ENCODE data around the gene SBNO2. TPM values are rescaled to one million over a fixed set of nuclear protein-coding genes. Genes with fewer than 3 reads are reported as not detected.
A peak's percentile ranks its signal among the peaks of the same experiment; 100 is the strongest.

SBNO2 gene
- total RNA-seq, 1 donor from 2014 or later: 32.5 TPM

DNA sequence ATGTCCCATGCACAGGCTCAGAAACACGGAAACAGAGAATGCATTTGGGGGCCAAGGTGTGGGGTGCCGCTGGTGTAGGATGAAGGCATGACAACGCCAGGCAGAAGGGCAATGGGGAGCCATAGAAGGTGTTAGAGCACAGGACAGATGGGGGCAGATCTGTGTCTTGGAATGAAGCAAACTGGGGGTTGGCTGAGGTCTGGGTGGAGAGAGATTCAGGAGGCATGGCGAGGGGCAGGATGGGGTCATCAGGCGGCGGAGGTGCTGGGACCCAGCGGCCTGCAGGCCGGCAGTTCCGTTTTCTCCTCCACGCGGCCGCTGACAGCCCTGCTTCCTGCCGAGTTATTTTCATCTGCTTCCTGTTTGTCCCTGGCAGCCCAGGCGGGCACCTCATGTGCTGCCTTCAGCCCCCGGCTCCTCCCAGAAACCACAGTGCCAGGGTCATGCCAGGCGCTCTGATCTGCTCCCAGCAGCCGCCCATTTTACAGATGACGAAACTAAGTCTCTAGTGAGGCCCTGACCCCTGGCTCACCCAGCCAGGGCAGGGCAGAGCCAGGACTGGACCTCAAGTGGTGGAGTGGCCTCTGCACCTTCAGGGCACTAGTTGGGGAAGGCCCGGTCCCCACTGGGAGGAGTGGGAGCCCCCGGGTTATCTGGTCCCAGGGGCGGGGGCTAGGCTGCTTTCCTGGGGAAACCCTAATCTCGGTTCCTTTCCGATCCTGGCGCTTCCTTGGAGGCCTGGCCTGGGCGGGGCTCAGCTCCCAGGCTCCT, 104.9 kb downstream of the SBNO2 start:
- no peak overlapping the region for H3K27ac Mint-ChIP-seq (ENCODE audit: unreplicated experiment)
- peak overlapping the region; percentile 14 for H3K4me3 Mint-ChIP-seq
- TF ChIP-seq, protein P1, sequence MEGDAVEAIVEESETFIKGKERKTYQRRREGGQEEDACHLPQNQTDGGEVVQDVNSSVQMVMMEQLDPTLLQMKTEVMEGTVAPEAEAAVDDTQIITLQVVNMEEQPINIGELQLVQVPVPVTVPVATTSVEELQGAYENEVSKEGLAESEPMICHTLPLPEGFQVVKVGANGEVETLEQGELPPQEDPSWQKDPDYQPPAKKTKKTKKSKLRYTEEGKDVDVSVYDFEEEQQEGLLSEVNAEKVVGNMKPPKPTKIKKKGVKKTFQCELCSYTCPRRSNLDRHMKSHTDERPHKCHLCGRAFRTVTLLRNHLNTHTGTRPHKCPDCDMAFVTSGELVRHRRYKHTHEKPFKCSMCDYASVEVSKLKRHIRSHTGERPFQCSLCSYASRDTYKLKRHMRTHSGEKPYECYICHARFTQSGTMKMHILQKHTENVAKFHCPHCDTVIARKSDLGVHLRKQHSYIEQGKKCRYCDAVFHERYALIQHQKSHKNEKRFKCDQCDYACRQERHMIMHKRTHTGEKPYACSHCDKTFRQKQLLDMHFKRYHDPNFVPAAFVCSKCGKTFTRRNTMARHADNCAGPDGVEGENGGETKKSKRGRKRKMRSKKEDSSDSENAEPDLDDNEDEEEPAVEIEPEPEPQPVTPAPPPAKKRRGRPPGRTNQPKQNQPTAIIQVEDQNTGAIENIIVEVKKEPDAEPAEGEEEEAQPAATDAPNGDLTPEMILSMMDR (conservative IDR thresholded peaks at IDR 0.05): no peak
- no peak for DNase-seq (ENCODE audit: low read depth, low spot score)
- H3K27me3 Mint-ChIP-seq (ENCODE audit: low read depth): peaks cover 75% of the 10 kb centered on the region
- H3K9me3 Mint-ChIP-seq: no peaks in the 10 kb centered on the region
- H3K4me1 Mint-ChIP-seq: peaks cover 9% of the 10 kb centered on the region
- no peaks in the 10 kb centered on the region for H3K36me3 Mint-ChIP-seq (ENCODE audit: low read depth)

DNA sequence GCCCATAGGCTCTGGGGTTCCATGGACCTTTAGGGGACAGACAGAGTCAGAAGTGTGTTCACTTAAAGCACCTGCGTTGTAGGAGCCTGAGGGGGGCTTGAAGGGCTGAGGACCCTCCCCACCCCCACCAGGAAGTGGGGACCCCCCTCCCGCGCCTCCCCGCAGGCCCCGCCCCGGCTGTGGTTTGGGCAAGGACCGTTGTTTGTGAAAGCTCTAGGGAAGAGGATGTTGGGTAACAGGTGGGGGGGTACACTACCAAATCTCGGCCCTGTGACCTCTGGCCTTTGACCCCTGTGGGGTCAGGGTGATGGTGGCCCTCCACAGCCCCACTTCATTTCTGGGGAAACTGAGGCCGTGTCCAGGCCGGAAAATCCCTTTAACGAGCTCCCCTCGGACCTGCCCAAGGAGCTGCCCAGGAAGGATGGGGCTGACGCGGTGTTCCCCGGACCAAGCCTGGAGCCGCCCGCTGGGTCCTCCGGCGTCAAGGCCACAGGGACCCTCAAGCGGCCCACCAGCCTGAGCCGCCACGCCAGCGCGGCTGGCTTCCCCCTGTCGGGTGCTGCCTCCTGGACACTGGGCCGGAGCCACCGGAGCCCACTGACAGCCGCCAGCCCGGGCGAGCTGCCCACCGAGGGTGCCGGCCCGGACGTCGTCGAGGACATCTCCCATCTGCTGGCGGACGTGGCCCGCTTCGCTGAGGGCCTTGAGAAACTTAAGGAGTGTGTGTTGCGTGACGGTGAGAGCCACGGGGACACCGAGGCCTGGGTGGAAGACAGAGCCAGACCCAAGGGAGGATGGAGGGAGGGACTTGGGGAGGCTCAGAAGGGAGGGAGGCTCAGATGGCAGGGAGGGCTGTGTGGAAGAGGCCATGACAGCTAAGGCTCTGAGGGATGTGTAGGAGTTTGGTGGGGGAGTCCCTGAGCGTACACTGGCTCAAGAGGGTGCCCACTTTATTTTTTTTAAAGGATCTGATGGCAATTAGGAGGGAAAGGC, 105.8 kb downstream of the SBNO2 start:
- Mint-ChIP-seq H3K27me3 (ENCODE audit: low read depth) (peaks cover 76% of the 10 kb centered on the region), H3K36me3 (ENCODE audit: low read depth) (no peaks in the 10 kb centered on the region), H3K4me1 (peaks cover 9% of the 10 kb centered on the region), H3K9me3 (no peaks in the 10 kb centered on the region), H3K27ac (ENCODE audit: unreplicated experiment) (no peak overlapping the region), H3K4me3 (peak overlapping the region; percentile 14)
- no peak for DNase-seq (ENCODE audit: low read depth, low spot score)
- TF ChIP-seq, protein P1 (conservative IDR thresholded peaks at IDR 0.05): no peak

DNA sequence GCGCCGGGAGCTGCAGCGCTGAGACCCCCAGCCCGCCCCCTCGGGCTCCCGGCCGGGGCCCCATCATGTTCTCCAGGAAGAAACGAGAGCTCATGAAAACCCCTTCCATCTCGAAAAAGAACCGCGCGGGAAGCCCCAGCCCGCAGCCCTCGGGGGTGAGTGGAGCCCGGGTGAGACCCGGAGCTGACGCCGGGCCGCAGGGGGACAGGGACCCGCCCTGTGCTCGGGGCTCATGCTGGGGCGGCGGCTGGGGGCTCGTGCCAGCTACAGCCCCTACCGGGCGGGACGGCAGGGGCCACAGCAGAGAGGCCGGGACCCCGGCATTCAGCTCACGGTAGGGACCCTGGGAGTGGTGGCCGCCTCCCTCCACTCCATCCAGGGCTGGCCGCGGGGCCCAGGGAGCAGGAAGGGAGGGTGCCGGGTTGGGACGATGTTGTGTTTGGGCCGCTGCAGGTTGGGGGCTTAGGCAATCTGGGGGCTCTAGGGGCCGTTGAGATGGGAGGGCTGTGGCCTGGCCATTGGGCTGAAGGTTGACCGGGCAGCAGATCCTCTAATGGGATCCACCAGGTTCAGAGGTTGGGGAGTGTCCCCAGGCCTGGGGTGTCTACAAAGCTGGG, 106.6 kb downstream of the SBNO2 start:
- Mint-ChIP-seq H3K4me3 (no peak overlapping the region), H3K36me3 (ENCODE audit: low read depth) (no peaks in the 10 kb centered on the region), H3K27ac (ENCODE audit: unreplicated experiment) (no peak overlapping the region), H3K4me1 (peaks cover 9% of the 10 kb centered on the region), H3K9me3 (no peaks in the 10 kb centered on the region), H3K27me3 (ENCODE audit: low read depth) (peaks cover 68% of the 10 kb centered on the region)
- TF ChIP-seq, protein P1 (conservative IDR thresholded peaks at IDR 0.05): no peak
- no peak for DNase-seq (ENCODE audit: low read depth, low spot score)

DNA sequence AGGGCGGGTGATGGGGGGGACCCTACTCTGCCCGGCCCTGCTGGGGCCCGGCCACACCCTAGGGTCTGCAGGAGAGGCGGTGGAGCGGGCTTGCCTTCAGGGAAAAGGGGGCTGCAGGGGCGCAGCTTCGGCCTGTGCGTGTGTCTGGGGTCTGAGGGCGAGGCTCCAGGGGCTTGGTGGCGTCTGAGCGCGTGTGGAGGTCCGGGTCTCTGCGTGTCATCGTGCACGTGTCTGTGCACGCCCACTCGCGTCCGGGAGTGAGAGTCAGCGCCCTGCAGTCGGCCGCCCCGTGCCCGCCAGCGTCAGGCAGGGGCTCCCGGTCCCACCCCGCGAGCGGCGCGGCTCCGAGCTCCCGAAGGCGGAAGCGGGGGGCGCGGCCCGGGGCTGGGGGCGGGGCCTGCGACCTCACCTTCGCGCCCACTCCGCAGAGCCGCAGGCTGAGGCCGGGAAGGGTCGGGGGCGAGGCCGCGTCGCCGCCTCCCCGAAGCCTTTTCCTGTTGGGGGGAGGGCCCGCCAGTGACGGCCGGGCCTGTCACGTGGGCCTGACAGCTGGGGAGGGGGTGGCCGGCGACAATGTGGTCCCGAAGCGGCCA, 107.2 kb downstream of the SBNO2 start, which contains the start of gene ARHGAP45:
Gene ARHGAP45 (plus strand): TSS at position 420 of the 593 bp plus-strand sequence. CDS start 239 bp downstream, outside the sequence.
- H3K9me3 Mint-ChIP-seq: no peaks in the 10 kb centered on the region
- H3K27ac Mint-ChIP-seq (ENCODE audit: unreplicated experiment): no peak within 1 kb of the TSS
- no peaks in the 10 kb centered on the region for H3K36me3 Mint-ChIP-seq (ENCODE audit: low read depth)
- no peak for DNase-seq (ENCODE audit: low read depth, low spot score)
- peaks cover 61% of the 10 kb centered on the region for H3K27me3 Mint-ChIP-seq (ENCODE audit: low read depth)
- peaks cover 7% of the 10 kb centered on the region for H3K4me1 Mint-ChIP-seq
- no peak within 1 kb of the TSS for H3K4me3 Mint-ChIP-seq
- TF ChIP-seq, protein P1 (conservative IDR thresholded peaks at IDR 0.05): no peak

DNA sequence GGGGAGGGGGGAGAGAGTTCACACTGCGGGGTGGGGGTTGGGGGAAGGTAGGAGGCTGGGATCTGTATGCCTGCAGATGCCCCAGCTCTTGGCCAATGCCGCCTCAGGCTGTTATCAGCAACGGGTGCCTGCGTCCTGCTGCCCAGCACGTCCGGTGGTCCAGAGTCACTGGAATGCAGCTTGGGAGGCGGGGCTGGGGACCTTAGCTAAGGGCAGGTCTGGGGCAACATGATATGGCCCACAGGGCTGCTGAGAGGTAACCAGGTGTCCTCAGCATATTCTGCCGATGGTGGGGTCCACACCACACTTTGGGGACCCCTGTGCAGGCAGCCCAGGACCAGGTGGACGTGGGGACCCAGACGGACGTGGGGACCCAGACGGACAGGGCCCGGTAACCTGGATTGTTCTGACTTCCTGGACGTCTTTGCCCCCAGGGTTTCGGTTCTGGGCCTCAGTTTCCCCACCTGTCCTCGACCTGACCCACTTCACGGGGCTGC, 107.8 kb downstream of the SBNO2 start:
- TF ChIP-seq, protein P1 (conservative IDR thresholded peaks at IDR 0.05): no peak
- Mint-ChIP-seq H3K27ac (ENCODE audit: unreplicated experiment) (no peak overlapping the region), H3K9me3 (no peaks in the 10 kb centered on the region), H3K4me3 (no peak overlapping the region), H3K36me3 (ENCODE audit: low read depth) (no peaks in the 10 kb centered on the region), H3K4me1 (peaks cover 4% of the 10 kb centered on the region), H3K27me3 (ENCODE audit: low read depth) (peaks cover 58% of the 10 kb centered on the region)
- no peak for DNase-seq (ENCODE audit: low read depth, low spot score)

All from neural crest cell (in vitro differentiated cells).